Neutrophil (primary cell): ENCODE results near the gene WDR82.

Experiments
- H3K27ac ChIP-seq: fragments of 200-600 bp; sonication (generic); 2 replicates; pipeline ENCODE4 v1.5.1; 2016; ENCODE audit warnings: mild to moderate bottlenecking, moderate library complexity
- H3K27me3 ChIP-seq: fragments of 200-600 bp; sonication (generic); 2 replicates; pipeline ENCODE4 v1.6.0; 2016; ENCODE audit warnings: mild to moderate bottlenecking
- H3K36me3 ChIP-seq: fragments of 200-600 bp; sonication (generic); 2 replicates; pipeline ENCODE4 v1.5.1; 2017
- H3K4me1 ChIP-seq, 2 experiments: fragments of 200-600 bp in 1 of 2; sonication (generic) in 1 of 2; 1 replicate in 1 of 2; 2 replicates in 1 of 2; pipeline versions ENCODE4 v1.5.1 to v1.6.1; 2013 to 2016; ENCODE audit warnings: low read depth in 1 of 2, low read length in 1 of 2, mild to moderate bottlenecking in 1 of 2, moderate library complexity in 1 of 2; ENCODE audit not compliant: control insufficient read depth in 1 of 2, insufficient read depth in 1 of 2
- H3K4me3 ChIP-seq, 2 experiments: fragments of 200-600 bp in 1 of 2; sonication (generic) in 1 of 2; 1 replicate in 1 of 2; 2 replicates in 1 of 2; pipeline ENCODE4 v1.5.1; 2013 to 2016; ENCODE audit warnings: low read depth in 1 of 2, low read length in 1 of 2, mild to moderate bottlenecking in 1 of 2, moderate library complexity in 1 of 2
- H3K9me3 ChIP-seq: fragments of 200-600 bp; sonication (generic); 2 replicates; pipeline ENCODE4 v1.5.1; 2016
- CTCF ChIP-seq: fragments of 200-600 bp; sonication (generic); IDR thresholded peaks from 2 replicates; pipeline ENCODE4 v1.5.1; 2016; ENCODE audit warnings: antibody characterized with exemption

The WDR82 gene

GRCh38 chr3:52248165-52248541 is 30.3 kb downstream of the WDR82 start:
- no peaks in the 10 kb centered on the region for H3K27me3 ChIP-seq
- H3K36me3 ChIP-seq, result peaks cover 57% of the 10 kb centered on the region
- H3K27ac ChIP-seq, result peak overlapping the region; percentile 98
- H3K4me1 ChIP-seq, result peaks cover 60 to 71% of the 10 kb centered on the region in 2 experiments
- H3K9me3 ChIP-seq, result no peaks in the 10 kb centered on the region
- H3K4me3 ChIP-seq, result peak overlapping the region in 1 of 2 experiments; percentile 81
- no peak for TF ChIP-seq CTCF

- Histone ChIP-seq H3K9me3 (no peaks in the 10 kb centered on the region), H3K27me3 (no peaks in the 10 kb centered on the region), H3K4me3 (peak overlapping the region; percentile 81 to 94), H3K4me1 (peaks cover 55 to 66% of the 10 kb centered on the region in 2 experiments), H3K36me3 (peaks cover 52% of the 10 kb centered on the region), H3K27ac (peak overlapping the region; percentile 98)
- no peak for TF ChIP-seq CTCF
These were observed 30.9 kb downstream of the WDR82 start for GRCh38 chr3:52247409-52248164.

GRCh38 chr3:52246728-52247408 is 31.6 kb downstream of the WDR82 start:
- no peaks in the 10 kb centered on the region for H3K27me3 ChIP-seq
- peak overlapping the region; percentile 81 to 94 for H3K4me3 ChIP-seq
- no peaks in the 10 kb centered on the region for H3K9me3 ChIP-seq
- peaks cover 44% of the 10 kb centered on the region for H3K36me3 ChIP-seq
- H3K4me1 ChIP-seq, result peaks cover 53 to 61% of the 10 kb centered on the region in 2 experiments
- TF ChIP-seq CTCF, result no peak
- peak overlapping the region; percentile 98 for H3K27ac ChIP-seq

- Histone ChIP-seq H3K27me3 (no peaks in the 10 kb centered on the region), H3K27ac (peak overlapping the region; percentile 98), H3K9me3 (no peaks in the 10 kb centered on the region), H3K36me3 (peaks cover 38% of the 10 kb centered on the region), H3K4me3 (peak overlapping the region; percentile 81 to 94), H3K4me1 (peaks cover 53 to 58% of the 10 kb centered on the region in 2 experiments)
- no peak for TF ChIP-seq CTCF
These were observed 32.2 kb downstream of the WDR82 start for GRCh38 chr3:52246264-52246620.

GRCh38 chr3:52245322-52246263 is 32.9 kb downstream of the WDR82 start, which contains the start of gene PPM1M:
Gene PPM1M (plus strand): TSS chr3:52245759. CDS start chr3:52245825, 66 bp downstream.
- peak within 1 kb of the TSS; percentile 98 for H3K27ac ChIP-seq
- H3K4me1 ChIP-seq, result peaks cover 57 to 62% of the 10 kb centered on the region in 2 experiments
- TF ChIP-seq CTCF, result no peak
- H3K9me3 ChIP-seq, result no peaks in the 10 kb centered on the region
- no peaks in the 10 kb centered on the region for H3K27me3 ChIP-seq
- peak within 1 kb of the TSS; percentile 81 to 94 for H3K4me3 ChIP-seq
- H3K36me3 ChIP-seq, result peaks cover 32% of the 10 kb centered on the region
